Erythroblast (primary cell): Measurements from ENCODE around the gene NDUFA5.

Experiments
- GATA1 ChIP-seq: IDR thresholded peaks from 2 replicates; pipeline ENCODE4 v1.6.1; 2011; ENCODE audit warnings: low read depth, mild to moderate bottlenecking, control low read depth, low read length, moderate library complexity
- POLR2A ChIP-seq: IDR thresholded peaks from 2 replicates; pipeline ENCODE4 v1.6.1; 2011; ENCODE audit warnings: mild to moderate bottlenecking, low read length

DNA sequence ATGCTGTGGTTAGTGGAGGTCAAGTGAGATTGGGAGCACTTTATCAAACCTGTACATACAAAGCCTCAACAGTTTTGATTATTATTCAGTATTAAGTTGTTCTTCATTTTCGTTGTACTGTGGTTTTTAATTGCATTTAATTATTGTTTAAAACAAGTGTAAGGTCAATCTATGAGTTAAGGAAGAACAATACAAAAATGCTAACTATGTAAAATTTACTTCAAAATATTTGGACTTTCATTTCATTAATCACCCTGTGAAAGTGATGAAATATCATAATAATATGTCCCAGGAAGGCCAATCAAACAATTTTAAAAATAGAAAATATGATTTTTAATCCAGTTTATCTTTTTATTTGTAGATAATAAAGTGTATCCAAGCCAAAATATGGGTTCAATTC is 13.6 kb upstream of the NDUFA5 start:
- TF ChIP-seq POLR2A = no peak
- TF ChIP-seq GATA1 = no peak
